Type B pancreatic cell (in vitro differentiated cells): ENCODE results near the gene RB1. TPM values are rescaled to one million over a fixed set of nuclear protein-coding genes. Genes with fewer than 3 reads are reported as not detected.
"Not testable (repeated sequence)": the region's sequence is repeated elsewhere in the genome, so short reads cannot be mapped to it uniquely, and the experiment has no call there.

Experiments used
- DNase-seq: peaks from one replicate; pipeline ENCODE4 v3.0.0; 2021; ENCODE audit warnings: mixed read lengths; ENCODE audit not compliant: unreplicated experiment; ENCODE audit errors: extremely low spot score
- H3K27ac Mint-ChIP-seq: 2 replicates; pipeline ENCODE4 v1.8.0; 2021; ENCODE audit warnings: mild to moderate bottlenecking, mixed read lengths
- H3K27me3 Mint-ChIP-seq: 2 replicates; pipeline ENCODE4 v1.8.0; 2021; ENCODE audit warnings: mixed read lengths
- H3K36me3 Mint-ChIP-seq: 2 replicates; pipeline ENCODE4 v1.8.0; 2021; ENCODE audit warnings: mixed read lengths
- H3K4me1 Mint-ChIP-seq: one replicate; pipeline ENCODE4 v1.8.0; 2021; ENCODE audit warnings: mixed read lengths; ENCODE audit not compliant: unreplicated experiment
- H3K4me3 Mint-ChIP-seq: 2 replicates; pipeline ENCODE4 v1.8.0; 2021; ENCODE audit warnings: mild to moderate bottlenecking, mixed read lengths
- H3K9me3 Mint-ChIP-seq: 2 replicates; pipeline ENCODE4 v1.8.0; 2021; ENCODE audit warnings: mixed read lengths
- total RNA-seq: library from RNA; stranded (reverse); gene quantifications from 2 replicates; pipeline ENCODE4 v1.2.1, GENCODE V29; 2021; ENCODE audit warnings: low replicate concordance
- TF ChIP-seq, protein P1 (sequence below): fragments of 200-600 bp; sonication (generic); conservative IDR thresholded peaks from 2 replicates; pipeline ENCODE4 v1.5.0; 2021; ENCODE audit warnings: antibody characterized with exemption, mild to moderate bottlenecking

RB1 gene
- total RNA-seq, 1 donor from 2014 or later = 26.6 TPM

DNA sequence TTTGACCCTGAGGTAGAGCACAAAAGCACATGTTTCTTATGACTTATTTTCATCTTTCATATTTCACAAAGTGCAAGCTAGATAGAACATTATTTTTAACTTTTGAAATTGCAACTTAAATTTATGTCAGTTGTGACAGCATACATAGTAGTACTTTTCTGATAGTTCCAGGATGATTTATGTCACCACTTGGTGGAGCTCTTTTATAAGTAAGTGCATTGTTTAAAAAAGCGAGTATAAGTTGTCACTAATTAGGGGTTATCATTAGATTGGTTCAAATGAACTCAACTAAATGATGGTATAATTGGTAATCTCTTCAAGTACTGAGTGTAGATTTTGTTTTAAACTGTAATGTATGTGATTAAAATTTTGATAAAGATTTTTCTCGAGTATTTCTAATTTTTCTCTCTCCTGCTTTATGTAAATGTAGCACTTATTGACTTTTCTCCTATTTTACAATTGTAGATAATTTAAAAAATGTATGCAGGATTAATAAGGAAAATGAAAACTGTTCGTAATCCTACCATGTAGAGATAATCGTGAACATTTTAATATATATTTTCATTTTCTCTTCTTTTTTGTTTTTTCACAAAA is 31.1 kb downstream of the RB1 start:
- H3K4me1 Mint-ChIP-seq = no peaks in the 10 kb centered on the region
- H3K9me3 Mint-ChIP-seq = peaks cover 12% of the 10 kb centered on the region
- TF ChIP-seq, protein P1, sequence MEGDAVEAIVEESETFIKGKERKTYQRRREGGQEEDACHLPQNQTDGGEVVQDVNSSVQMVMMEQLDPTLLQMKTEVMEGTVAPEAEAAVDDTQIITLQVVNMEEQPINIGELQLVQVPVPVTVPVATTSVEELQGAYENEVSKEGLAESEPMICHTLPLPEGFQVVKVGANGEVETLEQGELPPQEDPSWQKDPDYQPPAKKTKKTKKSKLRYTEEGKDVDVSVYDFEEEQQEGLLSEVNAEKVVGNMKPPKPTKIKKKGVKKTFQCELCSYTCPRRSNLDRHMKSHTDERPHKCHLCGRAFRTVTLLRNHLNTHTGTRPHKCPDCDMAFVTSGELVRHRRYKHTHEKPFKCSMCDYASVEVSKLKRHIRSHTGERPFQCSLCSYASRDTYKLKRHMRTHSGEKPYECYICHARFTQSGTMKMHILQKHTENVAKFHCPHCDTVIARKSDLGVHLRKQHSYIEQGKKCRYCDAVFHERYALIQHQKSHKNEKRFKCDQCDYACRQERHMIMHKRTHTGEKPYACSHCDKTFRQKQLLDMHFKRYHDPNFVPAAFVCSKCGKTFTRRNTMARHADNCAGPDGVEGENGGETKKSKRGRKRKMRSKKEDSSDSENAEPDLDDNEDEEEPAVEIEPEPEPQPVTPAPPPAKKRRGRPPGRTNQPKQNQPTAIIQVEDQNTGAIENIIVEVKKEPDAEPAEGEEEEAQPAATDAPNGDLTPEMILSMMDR = peak; percentile 67
- peaks cover 21% of the 10 kb centered on the region for H3K36me3 Mint-ChIP-seq
- no peaks in the 10 kb centered on the region for H3K27me3 Mint-ChIP-seq
- no peak for DNase-seq
- H3K4me3 Mint-ChIP-seq = no peak overlapping the region
- H3K27ac Mint-ChIP-seq = no peak overlapping the region

DNA sequence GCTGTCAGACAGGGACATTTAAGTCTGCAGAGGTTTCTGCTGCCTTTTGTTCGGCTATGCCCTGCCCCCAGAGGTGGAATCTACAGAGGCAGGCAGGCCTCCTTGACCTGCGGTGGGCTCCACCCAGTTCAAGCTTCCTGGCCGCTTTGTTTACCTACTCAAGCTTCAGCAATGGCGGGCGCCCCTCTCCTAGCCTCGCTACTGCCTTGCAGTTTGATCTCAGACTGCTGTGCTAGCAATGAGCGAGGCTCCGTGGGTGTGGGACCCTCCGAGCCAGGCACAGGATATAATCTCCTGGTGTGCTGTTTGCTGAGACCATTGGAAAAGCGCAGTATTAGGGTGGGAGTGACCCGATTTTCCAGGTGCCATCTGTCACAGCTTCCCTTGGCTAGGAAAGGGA is 35.6 kb downstream of the RB1 start:
- not testable (repeated sequence) for H3K4me1 Mint-ChIP-seq, H3K27me3 Mint-ChIP-seq, DNase-seq, H3K4me3 Mint-ChIP-seq, H3K27ac Mint-ChIP-seq, H3K9me3 Mint-ChIP-seq
- peaks cover 17% of the 10 kb centered on the region for H3K36me3 Mint-ChIP-seq

DNA sequence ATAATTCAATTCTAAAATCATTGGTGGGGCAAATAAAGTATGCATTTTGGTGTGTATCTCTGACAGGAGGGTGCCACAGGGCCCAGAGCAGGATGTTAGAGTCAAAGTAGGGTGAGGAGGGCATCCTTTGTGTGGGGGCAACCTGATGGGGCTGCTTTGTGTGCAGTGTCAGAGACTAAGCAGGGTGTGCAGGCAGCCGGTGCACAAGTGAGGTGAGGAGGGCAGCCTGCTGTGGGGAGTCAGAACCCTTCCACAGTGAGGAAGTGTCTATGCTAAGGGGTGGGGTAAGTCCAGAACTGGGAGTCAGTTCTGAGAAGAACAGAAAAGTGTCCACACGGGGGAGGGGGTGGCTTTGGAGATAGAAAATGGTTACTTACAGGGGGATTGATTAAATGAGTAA is 40.7 kb downstream of the RB1 start:
- TF ChIP-seq, protein P1 = no peak
- H3K27me3 Mint-ChIP-seq = no peaks in the 10 kb centered on the region
- no peak overlapping the region for H3K4me3 Mint-ChIP-seq
- H3K27ac Mint-ChIP-seq = no peak overlapping the region
- peaks cover 8% of the 10 kb centered on the region for H3K36me3 Mint-ChIP-seq
- no peak for DNase-seq
- H3K4me1 Mint-ChIP-seq = no peaks in the 10 kb centered on the region
- H3K9me3 Mint-ChIP-seq = no peaks in the 10 kb centered on the region

DNA sequence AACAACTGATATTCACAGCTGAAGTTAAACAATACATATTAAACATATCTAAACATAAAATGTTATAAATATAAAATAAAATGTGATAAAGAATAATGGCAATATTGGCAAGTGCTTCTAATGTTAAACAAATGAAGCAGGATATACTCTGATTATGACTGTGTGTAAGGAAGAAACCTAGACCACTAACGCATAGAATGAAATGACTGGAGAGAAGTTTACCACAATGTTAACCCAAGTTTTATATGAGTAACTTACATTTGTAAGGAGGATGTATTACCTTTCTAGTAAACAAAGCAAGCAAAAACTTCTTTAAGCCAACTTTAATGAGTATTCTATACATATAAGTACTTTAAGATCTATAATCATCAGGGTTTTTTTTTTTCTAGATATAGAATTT is 43.0 kb downstream of the RB1 start:
- DNase-seq = no peak
- H3K4me3 Mint-ChIP-seq = no peak overlapping the region
- no peaks in the 10 kb centered on the region for H3K27me3 Mint-ChIP-seq
- no peak overlapping the region for H3K27ac Mint-ChIP-seq
- TF ChIP-seq, protein P1 = no peak
- peaks cover 31% of the 10 kb centered on the region for H3K36me3 Mint-ChIP-seq
- no peaks in the 10 kb centered on the region for H3K9me3 Mint-ChIP-seq
- H3K4me1 Mint-ChIP-seq = no peaks in the 10 kb centered on the region

DNA sequence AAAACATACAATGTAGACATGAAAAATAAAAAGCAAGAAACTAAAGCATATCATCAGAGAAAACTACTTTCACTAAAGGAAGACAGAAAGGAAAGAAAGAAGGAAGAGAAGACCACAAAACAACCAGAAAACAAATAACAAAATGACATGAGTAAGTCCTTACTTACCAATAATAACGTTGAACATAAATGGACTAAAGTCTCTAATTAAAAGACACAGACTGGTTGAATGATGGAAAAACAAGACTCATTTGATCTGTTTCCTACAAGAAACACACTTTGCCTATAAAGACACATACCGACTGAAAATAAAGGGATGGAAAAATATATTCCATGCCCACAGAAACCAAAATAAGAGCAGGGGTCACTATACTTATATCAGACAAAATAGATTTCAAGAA is 46.0 kb downstream of the RB1 start:
- TF ChIP-seq, protein P1 = no peak
- peaks cover 54% of the 10 kb centered on the region for H3K36me3 Mint-ChIP-seq
- H3K9me3 Mint-ChIP-seq = peaks cover 9% of the 10 kb centered on the region
- H3K27me3 Mint-ChIP-seq = no peaks in the 10 kb centered on the region
- H3K4me3 Mint-ChIP-seq = no peak overlapping the region
- H3K27ac Mint-ChIP-seq = no peak overlapping the region
- DNase-seq = no peak
- no peaks in the 10 kb centered on the region for H3K4me1 Mint-ChIP-seq

DNA sequence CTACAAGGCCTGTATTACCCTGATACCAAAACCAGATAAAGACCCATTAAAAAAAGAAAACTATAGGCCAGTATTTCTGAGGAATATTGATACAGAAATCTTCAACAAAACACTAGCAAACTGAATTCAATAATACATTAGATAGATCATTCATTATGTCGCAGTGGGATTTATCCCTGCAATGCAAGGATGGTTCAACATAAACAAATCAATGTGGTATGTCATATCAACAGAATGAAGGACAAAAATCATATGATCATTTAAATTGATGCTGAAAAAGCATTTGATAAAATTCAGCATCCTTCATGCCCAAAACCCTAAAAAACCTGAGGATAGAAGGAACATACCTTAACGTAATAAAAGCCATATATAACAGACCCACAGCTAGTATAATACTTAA is 50.0 kb downstream of the RB1 start:
- TF ChIP-seq, protein P1 = no peak
- Mint-ChIP-seq H3K27ac (no peak overlapping the region), H3K27me3 (no peaks in the 10 kb centered on the region), H3K36me3 (peaks cover 56% of the 10 kb centered on the region), H3K4me3 (no peak overlapping the region), H3K4me1 (no peaks in the 10 kb centered on the region), H3K9me3 (peaks cover 9% of the 10 kb centered on the region)
- no peak for DNase-seq

DNA sequence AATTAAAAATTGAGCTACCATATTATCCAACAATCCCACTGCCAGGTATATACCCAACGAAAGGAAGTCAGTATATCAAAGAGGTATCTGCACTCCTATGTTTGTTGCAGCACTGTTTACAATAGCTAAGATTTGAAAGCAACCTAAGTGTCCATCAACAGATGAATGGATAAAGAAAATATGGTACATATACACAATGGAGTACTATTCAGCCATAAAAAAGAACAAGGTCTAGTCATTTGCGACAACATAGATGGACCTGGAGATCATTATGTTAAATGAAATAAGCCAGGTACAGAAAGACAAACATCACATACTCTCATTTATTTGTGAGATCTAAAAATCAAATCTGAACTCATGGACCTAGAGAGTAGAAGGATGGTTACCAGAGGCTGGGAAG is 52.0 kb downstream of the RB1 start:
- H3K27ac Mint-ChIP-seq, H3K9me3 Mint-ChIP-seq, H3K27me3 Mint-ChIP-seq, H3K4me1 Mint-ChIP-seq, H3K4me3 Mint-ChIP-seq, DNase-seq: not testable (repeated sequence)
- peaks cover 40% of the 10 kb centered on the region for H3K36me3 Mint-ChIP-seq
